ENCODE results near the gene RPS15A. TPM values are rescaled to one million over a fixed set of nuclear protein-coding genes. Genes with fewer than 3 reads are reported as not detected.

The RPS15A gene
- total RNA-seq, 3 donors from 2014 or later (not counting 1 experiment from before 2014, with no cell fraction given), result 1,225 to 1,687 (median 1,635) TPM

DNA sequence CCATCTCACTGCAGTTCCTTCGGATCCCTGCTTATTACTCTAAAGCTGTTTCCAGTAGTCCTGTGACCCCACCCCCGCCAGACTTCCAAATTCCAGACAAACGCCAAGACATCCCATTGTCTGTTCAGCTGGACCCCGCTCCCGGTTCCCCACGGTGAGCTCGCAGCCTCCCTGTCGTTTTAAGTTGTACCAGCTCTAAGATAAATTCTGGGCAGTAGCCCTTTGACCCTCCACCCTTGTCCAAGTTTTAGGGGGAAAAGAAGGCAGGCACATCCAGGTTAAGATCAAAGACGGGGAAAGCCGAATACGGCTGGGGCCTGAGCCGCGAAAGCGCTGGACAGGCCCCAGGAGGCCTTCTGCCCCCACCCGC, 10.6 kb upstream of the RPS15A start:
- peaks cover 19% of the 10 kb centered on the region for H3K36me3 ChIP-seq (ENCODE audit: control insufficient read depth, insufficient read depth, low read length)
- no peaks in the 10 kb centered on the region for H3K27me3 ChIP-seq (ENCODE audit: control insufficient read depth, insufficient read depth, low read length)
- H3K4me3 ChIP-seq (ENCODE audit: low read length), result peak overlapping the region; percentile 83
- ATAC-seq (no peak), DNase-seq (no peak)
- Mint-ChIP-seq H3K36me3 (peaks cover under 1% of the 10 kb centered on the region), H3K27ac (peak overlapping the region; percentile 94 to 95), H3K27me3 (ENCODE audit: low read depth in 2 of 2) (no peaks in the 10 kb centered on the region), H3K4me1 (peaks cover 41 to 59% of the 10 kb centered on the region in 2 donors), H3K9me3 (no peaks in the 10 kb centered on the region), H3K4me3 (peak overlapping the region; percentile 96)
- peak overlapping the region; percentile 84 for H3K27ac ChIP-seq (ENCODE audit: low read length)
- WGBS (ENCODE audit: insufficient coverage), result under 1% methylated on average over 15 of the region's 15 CpGs
- TF ChIP-seq CTCF (IDR thresholded peaks at IDR 0.05), result no peak
- intact Hi-C loops (cut with micrococcal nuclease), result loop anchor here (1.0 to 5.0 kb wide), 5 partner anchors 10 to 757 kb away; partner anchors contain the start of genes COQ7, RPS15A, SMG1 and VPS35L
- no peaks in the 10 kb centered on the region for H3K9me3 ChIP-seq (ENCODE audit: control insufficient read depth, insufficient read depth, low read length)
- H3K4me1 ChIP-seq (ENCODE audit: control insufficient read depth, insufficient read depth, low read length), result peaks cover 28% of the 10 kb centered on the region

- TF ChIP-seq CTCF (IDR thresholded peaks at IDR 0.05), result no peak
- no peaks in the 10 kb centered on the region for H3K27me3 ChIP-seq (ENCODE audit: control insufficient read depth, insufficient read depth, low read length)
- no peak for ATAC-seq
- H3K4me3 ChIP-seq (ENCODE audit: low read length), result peak overlapping the region; percentile 83
- peaks cover 41 to 59% of the 10 kb centered on the region in 2 donors for H3K4me1 Mint-ChIP-seq
- H3K9me3 ChIP-seq (ENCODE audit: control insufficient read depth, insufficient read depth, low read length), result no peaks in the 10 kb centered on the region
- intact Hi-C loops (cut with micrococcal nuclease), result loop anchor here (5.0 kb wide), 3 partner anchors 167 to 757 kb away; partner anchors contain the start of genes COQ7 and VPS35L
- 13% methylated on average over 8 of the region's 8 CpGs for WGBS (ENCODE audit: insufficient coverage)
- H3K36me3 Mint-ChIP-seq, result no peaks in the 10 kb centered on the region
- no peaks in the 10 kb centered on the region for H3K27me3 Mint-ChIP-seq (ENCODE audit: low read depth in 2 of 2)
- H3K36me3 ChIP-seq (ENCODE audit: control insufficient read depth, insufficient read depth, low read length), result peaks cover 19% of the 10 kb centered on the region
- peak overlapping the region; percentile 96 for H3K4me3 Mint-ChIP-seq
- no peak for DNase-seq
- peak overlapping the region; percentile 84 for H3K27ac ChIP-seq (ENCODE audit: low read length)
- peaks cover 28% of the 10 kb centered on the region for H3K4me1 ChIP-seq (ENCODE audit: control insufficient read depth, insufficient read depth, low read length)
- H3K27ac Mint-ChIP-seq, result peak overlapping the region; percentile 94 to 95
- no peaks in the 10 kb centered on the region for H3K9me3 Mint-ChIP-seq
Observed at GRCh38 chr16:18800293-18800692, 10.2 kb upstream of the RPS15A start.

DNA sequence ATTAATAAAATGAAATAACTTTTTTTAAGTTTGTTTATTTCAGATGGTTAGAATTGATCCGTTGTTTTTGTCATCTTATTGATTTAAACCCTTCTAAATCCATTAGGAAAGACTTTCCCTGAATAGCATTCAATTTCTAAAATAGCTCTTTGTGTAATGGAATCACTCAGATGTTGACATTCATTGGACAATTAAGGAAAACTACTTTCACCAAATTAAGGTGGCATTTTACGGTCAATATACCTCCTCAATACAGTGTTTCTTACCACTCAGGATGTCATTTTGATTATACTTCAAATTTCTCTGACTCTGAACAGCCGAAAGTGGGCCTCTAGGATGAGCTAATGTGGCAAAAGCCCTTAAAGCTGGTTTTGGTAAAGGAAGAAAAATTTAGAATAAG, 9.4 kb upstream of the RPS15A start:
- H3K27me3 ChIP-seq (ENCODE audit: control insufficient read depth, insufficient read depth, low read length), result no peaks in the 10 kb centered on the region
- no peak for DNase-seq
- H3K9me3 ChIP-seq (ENCODE audit: control insufficient read depth, insufficient read depth, low read length), result no peaks in the 10 kb centered on the region
- WGBS (ENCODE audit: insufficient coverage), result 73% methylated on average over 2 of the region's 3 CpGs
- no peaks in the 10 kb centered on the region for H3K36me3 Mint-ChIP-seq
- no peak for TF ChIP-seq CTCF (IDR thresholded peaks at IDR 0.05)
- H3K4me1 Mint-ChIP-seq, result peaks cover 41 to 59% of the 10 kb centered on the region in 2 donors
- no peaks in the 10 kb centered on the region for H3K27me3 Mint-ChIP-seq (ENCODE audit: low read depth in 2 of 2)
- no peak for ATAC-seq
- no peaks in the 10 kb centered on the region for H3K9me3 Mint-ChIP-seq
- H3K4me1 ChIP-seq (ENCODE audit: control insufficient read depth, insufficient read depth, low read length), result peaks cover 28% of the 10 kb centered on the region
- peaks cover 19% of the 10 kb centered on the region for H3K36me3 ChIP-seq (ENCODE audit: control insufficient read depth, insufficient read depth, low read length)
- intact Hi-C loops (cut with micrococcal nuclease), result no loop called here
- no peak overlapping the region for H3K27ac ChIP-seq (ENCODE audit: low read length)
- peak overlapping the region; percentile 94 to 95 for H3K27ac Mint-ChIP-seq
- peak overlapping the region; percentile 96 for H3K4me3 Mint-ChIP-seq
- H3K4me3 ChIP-seq (ENCODE audit: low read length), result no peak overlapping the region

DNA sequence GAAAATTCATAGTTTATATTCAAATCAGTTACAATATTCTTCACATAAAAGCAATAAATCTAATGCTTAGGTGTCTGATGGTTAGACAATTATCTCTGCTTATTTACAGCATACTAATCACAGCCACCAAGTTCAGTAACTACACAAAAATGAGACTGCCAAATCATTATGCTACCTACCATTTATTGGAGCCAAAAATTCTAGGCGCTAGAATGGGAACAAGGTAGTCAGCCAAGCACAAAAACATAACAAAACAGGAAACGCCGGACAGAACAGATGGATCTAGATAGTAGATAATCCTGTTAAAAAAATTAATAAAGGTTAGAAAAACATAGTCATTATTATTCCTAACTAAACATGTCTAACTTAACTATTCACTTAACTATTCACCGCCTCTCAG, 7.6 kb upstream of the RPS15A start:
- intact Hi-C loops (cut with micrococcal nuclease), result no loop called here
- no peaks in the 10 kb centered on the region for H3K9me3 ChIP-seq (ENCODE audit: control insufficient read depth, insufficient read depth, low read length)
- no peaks in the 10 kb centered on the region for H3K27me3 Mint-ChIP-seq (ENCODE audit: low read depth in 2 of 2)
- H3K27ac Mint-ChIP-seq, result peak overlapping the region in 1 of 2 donors; percentile 60
- peaks cover 28 to 45% of the 10 kb centered on the region in 2 donors for H3K4me1 Mint-ChIP-seq
- H3K4me3 Mint-ChIP-seq, result no peak overlapping the region
- H3K4me1 ChIP-seq (ENCODE audit: control insufficient read depth, insufficient read depth, low read length), result peaks cover 24% of the 10 kb centered on the region
- H3K36me3 Mint-ChIP-seq, result peaks cover 4% of the 10 kb centered on the region
- H3K4me3 ChIP-seq (ENCODE audit: low read length), result no peak overlapping the region
- no peaks in the 10 kb centered on the region for H3K9me3 Mint-ChIP-seq
- H3K27me3 ChIP-seq (ENCODE audit: control insufficient read depth, insufficient read depth, low read length), result no peaks in the 10 kb centered on the region
- DNase-seq, result no peak
- no CpG with 5 or more reads among the region's 4 CpGs for WGBS (ENCODE audit: insufficient coverage)
- peaks cover 33% of the 10 kb centered on the region for H3K36me3 ChIP-seq (ENCODE audit: control insufficient read depth, insufficient read depth, low read length)
- H3K27ac ChIP-seq (ENCODE audit: low read length), result no peak overlapping the region
- ATAC-seq, result no peak
- TF ChIP-seq CTCF (IDR thresholded peaks at IDR 0.05), result no peak
